Stimulated activated CD8-positive, alpha-beta memory T cell treated with anti-CD3 and anti-CD28 coated beads, Interleukin-15, amount 100 ng/mL, for 24 hours (primary cell): ENCODE measurements around the gene NUDC.
"Not testable (repeated sequence)": the region's sequence is repeated elsewhere in the genome, so short reads cannot be mapped to it uniquely, and the experiment has no call there.

Source experiments
- DNase-seq: peaks from one replicate; pipeline ENCODE4 v3.0.0-alpha.2; 2020; ENCODE audit warnings: low read depth

The NUDC gene

GRCh38 chr1:26921540-26922430 is at the start of gene NUDC:
Gene NUDC (plus strand): TSS chr1:26921743. CDS start chr1:26921849, 106 bp downstream.
- peak; percentile 85 for DNase-seq

DNA sequence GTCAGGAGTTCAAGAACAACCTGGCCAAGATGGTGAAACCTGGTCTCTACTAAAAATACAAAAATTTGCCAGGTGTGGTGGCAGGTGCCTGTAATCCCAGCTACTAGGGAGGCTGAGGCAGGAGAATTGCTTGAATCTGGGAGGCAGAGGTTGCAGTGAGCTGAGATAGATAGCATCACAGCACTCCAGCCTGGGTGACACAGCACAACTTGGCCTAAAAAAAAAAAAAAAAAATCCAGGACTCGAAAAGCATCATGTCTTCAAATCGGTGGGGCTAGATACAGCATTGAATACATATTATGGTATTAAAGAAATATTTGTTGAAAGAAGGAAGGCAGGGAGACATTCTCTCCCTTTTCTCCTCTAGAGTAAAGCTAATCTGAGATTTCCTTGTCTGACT is 48.4 kb upstream of the NUDC start:
- not testable (repeated sequence) for DNase-seq

- DNase-seq, result no peak
Measured at GRCh38 chr1:26874896-26875295, 46.6 kb upstream of the NUDC start.

- no peak for DNase-seq
Measured at GRCh38 chr1:26877326-26877725, 44.2 kb upstream of the NUDC start.

DNA sequence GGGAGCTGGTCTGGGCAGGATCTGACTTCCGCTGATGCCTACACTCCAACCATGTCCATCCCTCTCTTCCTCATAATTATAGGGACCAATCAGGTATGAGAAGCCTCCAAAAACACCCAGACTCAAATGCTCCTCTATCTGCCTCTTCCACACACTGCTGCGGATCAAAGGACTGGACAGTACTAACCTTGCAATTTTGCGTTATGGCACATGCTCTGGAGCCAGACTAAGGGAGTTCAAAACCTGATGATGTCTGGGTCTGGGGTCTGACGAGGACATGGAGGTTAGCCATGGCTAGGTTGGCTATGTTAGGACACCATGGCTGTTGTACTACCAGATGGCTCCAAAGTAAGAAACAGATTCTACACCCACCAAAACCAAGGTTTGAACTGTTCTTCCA is 41.8 kb upstream of the NUDC start:
- DNase-seq, result no peak

- not testable (repeated sequence) for DNase-seq
Measured at GRCh38 chr1:26881611-26882010, 39.9 kb upstream of the NUDC start.

DNA sequence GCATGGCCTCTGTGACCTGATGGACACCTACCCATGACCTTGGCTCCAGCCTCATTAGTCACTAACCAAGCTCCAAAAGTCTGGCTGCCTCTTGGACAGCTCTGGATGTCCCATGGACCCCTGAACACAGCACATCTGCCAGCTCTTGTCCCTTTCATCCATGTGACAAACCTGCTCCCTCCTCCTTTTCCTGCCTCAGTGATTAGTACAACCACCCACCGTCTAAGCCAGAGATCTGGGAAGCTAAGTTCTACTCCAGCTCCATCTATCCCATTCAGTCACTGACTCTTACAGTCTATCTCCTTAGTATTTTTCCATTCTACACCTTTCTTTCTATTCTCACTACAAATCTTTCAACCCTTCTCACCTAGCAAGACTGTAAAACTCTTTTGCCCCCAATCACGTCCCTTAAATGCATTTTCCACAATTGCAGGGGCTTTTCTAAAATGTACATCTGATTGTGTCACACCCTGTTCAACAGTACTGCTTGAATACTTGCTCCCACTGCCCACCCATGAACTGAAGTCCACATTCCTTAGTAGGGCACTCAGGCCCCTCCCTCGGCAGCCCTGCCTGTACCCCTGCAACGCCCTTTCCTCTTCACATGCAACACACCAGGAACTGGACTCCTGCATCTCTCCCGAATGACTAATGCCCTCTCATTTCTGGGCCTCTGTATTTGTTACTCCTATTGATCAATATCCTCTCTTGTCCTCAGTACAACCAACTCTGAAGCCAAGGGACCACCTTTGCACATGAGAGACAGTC is 38.7 kb upstream of the NUDC start:
- no peak for DNase-seq

- DNase-seq, result no peak
Measured at GRCh38 chr1:26887125-26887524, 34.4 kb upstream of the NUDC start.

- DNase-seq, result no peak
Measured at GRCh38 chr1:26888231-26888630, 33.3 kb upstream of the NUDC start.

DNA sequence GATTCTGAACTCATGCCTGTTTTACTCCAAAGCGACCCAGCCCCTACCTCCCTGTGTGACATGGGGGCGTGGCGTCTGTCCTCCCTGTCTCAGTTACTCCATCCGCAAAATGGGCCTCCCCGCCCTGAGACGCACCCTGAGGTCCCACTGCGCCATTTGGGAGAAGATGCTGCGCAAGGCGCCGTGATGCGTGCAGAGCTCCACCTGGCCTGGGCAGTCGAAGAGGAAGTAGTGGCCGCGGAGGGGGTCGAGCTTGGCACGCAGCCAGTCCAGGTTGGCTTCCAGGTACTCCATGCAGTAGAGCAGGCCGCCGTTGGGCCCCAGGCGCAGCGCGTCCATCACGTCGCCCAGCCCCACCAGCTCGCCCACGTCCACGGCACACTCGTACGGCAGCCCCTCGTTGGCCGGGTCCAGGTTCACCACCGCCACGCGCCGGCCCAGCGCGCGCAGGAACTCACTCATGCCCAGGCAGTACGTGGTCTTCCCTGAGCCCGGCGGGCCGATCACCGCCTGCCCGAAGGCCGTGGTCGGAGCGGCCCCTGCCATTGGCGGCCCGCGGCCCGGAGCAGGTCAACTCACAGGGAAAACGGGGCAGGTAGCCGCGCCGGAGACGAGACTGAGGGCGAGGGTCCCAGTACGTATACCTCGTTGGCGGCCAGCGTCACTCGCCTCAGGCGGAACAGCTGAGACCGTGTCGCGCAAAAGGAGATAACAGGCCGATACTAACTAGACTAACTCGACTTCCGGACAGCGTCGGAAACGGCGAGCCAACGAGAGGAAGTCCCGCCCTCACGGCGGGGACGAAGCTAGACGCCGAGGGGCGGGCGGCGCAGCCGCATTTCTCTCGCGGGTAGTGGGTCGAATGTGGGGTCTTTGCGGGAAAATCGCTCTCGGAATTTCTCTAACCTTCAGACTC is 31.7 kb upstream of the NUDC start, which contains the start of gene GPN2:
TSS of gene GPN2 (minus strand) at position 733 of the 916 bp plus-strand sequence. CDS start at position 546, 187 bp downstream.
- DNase-seq, result peak; percentile 54

GRCh38 chr1:26890467-26890796 is 31.1 kb upstream of the NUDC start:
- DNase-seq, result no peak

DNA sequence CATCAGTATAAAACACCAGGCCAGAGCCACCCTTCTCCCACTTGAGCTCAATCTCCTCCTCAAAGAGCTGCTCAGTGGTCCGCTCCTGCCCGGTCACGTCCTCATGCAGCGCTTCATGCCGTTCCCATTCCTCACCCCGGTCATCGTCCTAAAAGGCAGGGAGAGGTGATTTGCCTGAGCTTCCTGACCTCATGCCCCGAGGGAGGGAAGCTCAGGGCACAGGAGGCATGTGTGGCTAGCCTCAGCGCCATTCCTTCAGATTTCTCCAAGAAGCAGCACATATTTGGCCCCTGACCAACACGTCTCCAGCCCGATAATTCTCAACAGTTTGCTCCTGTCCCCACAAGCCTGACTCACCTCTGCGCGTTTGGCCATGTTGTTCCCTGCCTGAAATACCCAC is 27.3 kb upstream of the NUDC start:
- no peak for DNase-seq

DNA sequence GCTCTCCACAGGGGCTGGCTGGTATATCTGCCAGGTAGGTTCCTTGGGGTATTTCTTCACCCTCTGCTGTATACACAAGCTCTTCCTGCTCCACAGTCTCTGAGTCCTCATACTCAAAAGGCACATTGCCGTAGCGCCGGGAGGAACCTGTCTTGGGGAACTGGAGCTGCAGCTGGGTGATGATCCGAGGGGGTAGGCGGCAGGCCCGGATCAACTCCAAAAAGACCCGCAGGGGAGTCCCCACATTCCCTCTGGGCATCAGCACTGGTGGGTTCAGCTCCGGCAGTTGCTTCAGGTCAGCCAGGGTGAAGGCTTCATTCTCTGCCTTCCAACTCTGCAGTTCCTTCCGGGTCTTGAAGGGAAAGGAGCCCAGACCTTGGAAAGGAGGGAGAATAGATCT is 24.2 kb upstream of the NUDC start:
- no peak for DNase-seq

GRCh38 chr1:26900001-26900814 is 21.3 kb upstream of the NUDC start, which contains the start of gene GPATCH3:
Gene GPATCH3 (minus strand): TSS chr1:26900467. CDS start chr1:26900442, 25 bp downstream.
- DNase-seq, result peak; percentile 68

GRCh38 chr1:26900815-26901511 is 20.6 kb upstream of the NUDC start:
- DNase-seq, result no peak

DNA sequence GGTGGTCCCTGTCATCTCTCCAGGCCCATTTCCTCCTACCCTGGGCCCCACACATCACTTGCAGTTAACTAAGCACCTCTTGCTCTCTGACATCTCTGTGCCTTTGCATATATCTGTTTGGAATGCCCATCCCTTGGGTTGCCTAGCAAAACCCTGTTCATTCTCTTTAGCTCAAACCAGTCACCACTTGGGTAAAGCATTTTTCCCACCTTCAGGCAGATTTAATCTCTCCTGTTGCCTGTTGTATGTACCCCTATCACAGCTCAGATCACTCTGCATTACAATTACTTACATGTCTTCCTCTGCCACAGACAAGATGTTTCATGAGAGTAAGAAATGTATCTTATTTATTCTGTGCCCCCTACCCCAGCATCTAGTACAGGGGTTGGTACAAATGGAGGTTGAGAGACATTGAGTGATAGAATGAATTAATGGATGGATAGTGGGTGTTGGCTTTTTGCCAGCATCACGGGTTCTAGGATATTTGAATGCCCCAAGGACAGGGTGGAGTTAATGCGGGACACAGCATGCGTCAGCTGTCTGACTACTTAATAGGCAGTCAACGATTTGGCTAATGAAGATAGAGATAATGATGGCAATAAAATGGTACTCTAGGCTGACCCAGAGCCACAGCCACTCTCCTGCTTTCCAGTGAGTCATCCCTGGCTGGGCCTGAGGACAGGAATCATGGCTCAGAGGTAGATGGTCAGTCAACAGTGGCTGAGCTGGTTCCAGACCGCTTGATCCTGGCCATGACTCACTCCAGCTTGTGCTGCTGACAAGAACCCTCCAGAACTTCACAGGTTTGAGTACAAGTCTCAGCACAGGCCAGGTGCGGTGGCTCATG is 14.2 kb upstream of the NUDC start:
- no peak for DNase-seq

- DNase-seq, result no peak
Measured at GRCh38 chr1:26909951-26910342, 11.6 kb upstream of the NUDC start.

- DNase-seq, result no peak
Measured at GRCh38 chr1:26910343-26911160, 11.0 kb upstream of the NUDC start.
